Hepatocyte (in vitro differentiated cells): ENCODE measurements around the gene WFDC13. TPM values are rescaled to one million over a fixed set of nuclear protein-coding genes. Genes with fewer than 3 reads are reported as not detected.
"Not testable (repeated sequence)": the region's sequence is repeated elsewhere in the genome, so short reads cannot be mapped to it uniquely, and the experiment has no call there.

Experiments
- DNase-seq: peaks from one replicate; pipeline ENCODE4 v3.0.0-alpha.2; 2016; ENCODE audit warnings: low spot score
- H2AFZ ChIP-seq: fragments of 200-600 bp; sonication (generic); 2 replicates; pipeline ENCODE4 v1.6.0; 2016; ENCODE audit warnings: antibody characterized with exemption, mild to moderate bottlenecking
- H3K27ac ChIP-seq: fragments of 200-600 bp; sonication (generic); 2 replicates; pipeline ENCODE4 v1.5.1; 2016; ENCODE audit warnings: mild to moderate bottlenecking
- H3K27me3 ChIP-seq: fragments of 200-600 bp; sonication (generic); 2 replicates; pipeline ENCODE4 v1.6.1; 2016
- H3K36me3 ChIP-seq: fragments of 200-600 bp; sonication (generic); replicated peaks from 2 replicates; pipeline ENCODE4 v1.5.1; 2016; ENCODE audit warnings: low read depth; ENCODE audit not compliant: insufficient read depth
- H3K4me1 ChIP-seq: fragments of 200-600 bp; sonication (generic); 2 replicates; pipeline ENCODE4 v1.5.1; 2016; ENCODE audit warnings: mild to moderate bottlenecking, moderate library complexity; ENCODE audit not compliant: insufficient read depth
- H3K4me2 ChIP-seq: fragments of 200-600 bp; sonication (generic); 2 replicates; pipeline ENCODE4 v1.6.0; 2016
- H3K4me3 ChIP-seq: fragments of 200-600 bp; sonication (generic); 2 replicates; pipeline ENCODE4 v1.5.1; 2016; ENCODE audit warnings: mild to moderate bottlenecking
- H3K79me2 ChIP-seq: fragments of 200-600 bp; sonication (generic); 2 replicates; pipeline ENCODE4 v1.6.0; 2017; ENCODE audit warnings: mild to moderate bottlenecking
- H3K9me2 ChIP-seq: fragments of 200-600 bp; sonication (generic); replicated peaks from 2 replicates; pipeline ENCODE4 v1.6.0; 2017; ENCODE audit warnings: mild to moderate bottlenecking; ENCODE audit not compliant: insufficient read depth
- H3K9me3 ChIP-seq: fragments of 200-600 bp; sonication (generic); 2 replicates; pipeline ENCODE4 v1.5.1; 2016; ENCODE audit warnings: low read depth, mild to moderate bottlenecking
- H4K20me1 ChIP-seq: fragments of 200-600 bp; sonication (generic); 2 replicates; pipeline ENCODE4 v1.6.0; 2016; ENCODE audit warnings: mild to moderate bottlenecking; ENCODE audit not compliant: insufficient read depth, poor library complexity, severe bottlenecking
- EZH2 ChIP-seq: fragments of 200-600 bp; sonication (generic); IDR thresholded peaks from 2 replicates; pipeline ENCODE4 v1.6.1; 2016; ENCODE audit warnings: antibody characterized with exemption, mild to moderate bottlenecking, borderline replicate concordance
- EZH2phosphoT487 ChIP-seq: fragments of 200-600 bp; sonication (generic); IDR thresholded peaks from one replicate; pipeline ENCODE4 v1.6.1; 2018; ENCODE audit warnings: antibody characterized with exemption, mild to moderate bottlenecking, low read depth, moderate library complexity; ENCODE audit not compliant: unreplicated experiment, severe bottlenecking
- WGBS: methylation state at CpG from one replicate; pipeline ENCODE4 v1.1.6; 2016; ENCODE audit warnings: low lambda C conversion rate; ENCODE audit errors: missing lambda C conversion rate; 5-methylcytosine and 5-hydroxymethylcytosine counted together
- polyA plus RNA-seq: library from polyadenylated mRNA; unstranded; fragments of >200 nt; fragmentation: Nextera tagmentation; extraction: Ambion mirVana; gene quantifications from 2 replicates; pipeline ENCODE4 v1.2.1, GENCODE V29; 2016
- total RNA-seq: library from RNA; depleted of rRNA; stranded (reverse); fragments of >200 nt; gene quantifications from 2 replicates; pipeline ENCODE4 v1.2.3, GENCODE V29; 2014
- TF ChIP-seq, protein P1 (sequence below): fragments of 200-600 bp; sonication (generic); IDR thresholded peaks from 2 replicates; pipeline ENCODE4 v1.5.1; 2016; ENCODE audit warnings: antibody characterized with exemption, mild to moderate bottlenecking; ENCODE audit not compliant: poor library complexity

The WFDC13 gene
- total and polyA plus RNA-seq, 2 experiments from 2014 or later: not detected

- no peak for DNase-seq
- Histone ChIP-seq H3K9me2 (no peaks in the 10 kb centered on the region), H3K79me2 (no peaks in the 10 kb centered on the region), H2AFZ (no peak overlapping the region), H3K27ac (no peak overlapping the region), H3K4me1 (no peaks in the 10 kb centered on the region), H3K9me3 (no peaks in the 10 kb centered on the region), H3K36me3 (no peaks in the 10 kb centered on the region), H3K4me2 (no peak overlapping the region), H4K20me1 (no peaks in the 10 kb centered on the region), H3K4me3 (no peak overlapping the region), H3K27me3 (no peaks in the 10 kb centered on the region)
- TF ChIP-seq EZH2: no peak
- no peak for TF ChIP-seq EZH2phosphoT487
- TF ChIP-seq, protein P1, sequence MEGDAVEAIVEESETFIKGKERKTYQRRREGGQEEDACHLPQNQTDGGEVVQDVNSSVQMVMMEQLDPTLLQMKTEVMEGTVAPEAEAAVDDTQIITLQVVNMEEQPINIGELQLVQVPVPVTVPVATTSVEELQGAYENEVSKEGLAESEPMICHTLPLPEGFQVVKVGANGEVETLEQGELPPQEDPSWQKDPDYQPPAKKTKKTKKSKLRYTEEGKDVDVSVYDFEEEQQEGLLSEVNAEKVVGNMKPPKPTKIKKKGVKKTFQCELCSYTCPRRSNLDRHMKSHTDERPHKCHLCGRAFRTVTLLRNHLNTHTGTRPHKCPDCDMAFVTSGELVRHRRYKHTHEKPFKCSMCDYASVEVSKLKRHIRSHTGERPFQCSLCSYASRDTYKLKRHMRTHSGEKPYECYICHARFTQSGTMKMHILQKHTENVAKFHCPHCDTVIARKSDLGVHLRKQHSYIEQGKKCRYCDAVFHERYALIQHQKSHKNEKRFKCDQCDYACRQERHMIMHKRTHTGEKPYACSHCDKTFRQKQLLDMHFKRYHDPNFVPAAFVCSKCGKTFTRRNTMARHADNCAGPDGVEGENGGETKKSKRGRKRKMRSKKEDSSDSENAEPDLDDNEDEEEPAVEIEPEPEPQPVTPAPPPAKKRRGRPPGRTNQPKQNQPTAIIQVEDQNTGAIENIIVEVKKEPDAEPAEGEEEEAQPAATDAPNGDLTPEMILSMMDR: no peak
- WGBS: 68% methylated on average over 4 of the region's 4 CpGs
These were observed 734 bp upstream of the WFDC13 start for GRCh38 chr20:45701104-45701503.

DNA sequence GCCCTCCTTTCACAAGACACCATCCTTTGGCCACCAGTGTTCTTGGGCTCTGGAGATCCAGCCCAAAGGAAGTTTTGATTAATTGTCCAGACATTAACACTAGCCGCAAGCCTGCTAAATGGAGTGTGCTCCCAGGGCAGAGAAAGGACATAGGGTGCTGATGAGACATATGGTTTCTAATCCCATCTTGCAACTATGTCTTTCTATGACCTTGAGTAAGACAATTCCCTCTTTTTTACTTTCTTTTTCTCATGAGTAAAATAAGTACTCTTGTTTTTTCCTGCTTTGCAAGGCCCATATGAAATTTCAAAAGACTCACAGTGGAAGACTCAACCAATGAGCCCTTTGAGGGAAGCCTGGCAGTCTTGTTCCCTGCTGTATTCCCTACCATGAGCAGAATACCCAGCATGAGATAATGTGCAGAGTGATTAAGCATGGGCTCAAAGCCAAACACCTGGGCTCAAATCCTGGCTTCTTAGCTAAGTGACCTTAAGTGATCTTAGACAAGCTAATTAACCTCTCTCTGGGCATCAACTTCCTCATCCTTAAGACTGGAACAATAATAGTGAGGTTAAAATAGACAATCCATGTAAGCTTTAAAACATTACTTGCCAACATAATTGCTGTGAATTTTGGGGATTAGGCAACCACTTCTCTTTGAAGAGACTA lies 3.3 kb downstream of the WFDC13 start, which contains the start of gene WFDC10B:
TSS of gene WFDC10B (minus strand) at position 51 of the 669 bp plus-strand sequence. CDS start 19,027 bp downstream, outside the sequence.
- Histone ChIP-seq H4K20me1 (no peaks in the 10 kb centered on the region), H3K9me3 (no peaks in the 10 kb centered on the region), H2AFZ (no peak within 1 kb of the TSS), H3K27ac (no peak within 1 kb of the TSS), H3K27me3 (no peaks in the 10 kb centered on the region), H3K79me2 (no peaks in the 10 kb centered on the region), H3K4me1 (no peaks in the 10 kb centered on the region), H3K4me3 (no peak within 1 kb of the TSS), H3K4me2 (no peak within 1 kb of the TSS), H3K9me2 (no peaks in the 10 kb centered on the region), H3K36me3 (no peaks in the 10 kb centered on the region)
- no peak for TF ChIP-seq EZH2
- no peak for DNase-seq
- 92% methylated on average over 1 of the region's 1 CpG for WGBS

DNA sequence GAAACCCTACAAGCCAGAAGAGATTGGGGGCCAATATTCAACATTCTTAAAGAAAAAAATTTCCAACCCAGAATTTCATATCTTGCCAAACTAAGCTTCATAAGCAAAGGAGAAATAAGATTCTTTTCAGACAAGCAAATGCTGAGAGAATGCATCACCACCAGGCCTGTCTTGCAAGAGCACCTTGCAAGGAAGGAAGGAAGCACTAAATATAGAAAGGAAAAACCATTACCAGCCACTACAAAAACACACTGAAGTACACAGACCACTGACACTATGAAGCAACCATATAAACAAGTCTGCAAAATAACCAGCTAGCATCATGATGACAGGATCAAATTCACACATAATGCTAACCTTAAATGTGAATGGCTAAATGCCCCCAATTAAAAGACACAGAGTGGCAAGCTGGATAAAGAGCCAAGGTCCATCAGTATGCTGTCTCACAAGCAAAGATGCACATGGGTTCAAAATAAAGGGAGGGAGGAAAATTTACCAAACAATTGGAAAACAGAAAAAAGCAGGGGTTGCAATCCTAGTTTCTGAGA lies 14.4 kb downstream of the WFDC13 start:
- H4K20me1 ChIP-seq, H3K4me1 ChIP-seq, H3K4me2 ChIP-seq, DNase-seq, H2AFZ ChIP-seq, H3K9me2 ChIP-seq, H3K9me3 ChIP-seq, H3K79me2 ChIP-seq, H3K36me3 ChIP-seq, H3K27me3 ChIP-seq, H3K4me3 ChIP-seq, H3K27ac ChIP-seq: not testable (repeated sequence)

DNA sequence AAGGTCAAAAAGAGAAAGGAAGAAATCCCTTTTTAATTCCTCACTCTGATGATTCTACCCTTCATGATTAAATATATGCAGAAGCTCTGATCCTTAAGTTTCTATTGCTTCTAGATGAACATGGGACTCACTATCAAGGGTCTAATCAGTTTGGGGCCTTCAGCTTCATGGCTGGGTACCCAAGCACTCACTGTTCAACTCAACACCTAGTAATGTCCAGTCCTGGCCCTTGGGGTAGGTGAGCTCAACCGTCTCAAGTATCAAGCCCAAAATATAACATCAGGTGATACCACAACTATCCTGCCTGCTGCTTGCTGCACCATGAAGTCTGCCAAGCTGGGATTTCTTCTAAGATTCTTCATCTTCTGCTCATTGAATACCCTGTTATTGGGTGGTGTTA lies 20.2 kb downstream of the WFDC13 start, which contains the start of gene SPINT4:
TSS of gene SPINT4 (plus strand) at position 301 of the 400 bp plus-strand sequence. CDS start at position 322, 21 bp downstream.
- WGBS: 86% methylated on average over 1 of the region's 1 CpG
- Histone ChIP-seq H3K4me2 (no peak within 1 kb of the TSS), H3K9me2 (no peaks in the 10 kb centered on the region), H4K20me1 (no peaks in the 10 kb centered on the region), H3K9me3 (no peaks in the 10 kb centered on the region), H3K27me3 (no peaks in the 10 kb centered on the region), H3K4me1 (no peaks in the 10 kb centered on the region), H2AFZ (no peak within 1 kb of the TSS), H3K79me2 (no peaks in the 10 kb centered on the region), H3K4me3 (no peak within 1 kb of the TSS), H3K36me3 (no peaks in the 10 kb centered on the region), H3K27ac (no peak within 1 kb of the TSS)
- TF ChIP-seq EZH2 (no peak), EZH2phosphoT487 (no peak)
- TF ChIP-seq, protein P1: no peak
- no peak for DNase-seq
